ENCODE results near the gene SLC6A20.

Gene SLC6A20

DNA sequence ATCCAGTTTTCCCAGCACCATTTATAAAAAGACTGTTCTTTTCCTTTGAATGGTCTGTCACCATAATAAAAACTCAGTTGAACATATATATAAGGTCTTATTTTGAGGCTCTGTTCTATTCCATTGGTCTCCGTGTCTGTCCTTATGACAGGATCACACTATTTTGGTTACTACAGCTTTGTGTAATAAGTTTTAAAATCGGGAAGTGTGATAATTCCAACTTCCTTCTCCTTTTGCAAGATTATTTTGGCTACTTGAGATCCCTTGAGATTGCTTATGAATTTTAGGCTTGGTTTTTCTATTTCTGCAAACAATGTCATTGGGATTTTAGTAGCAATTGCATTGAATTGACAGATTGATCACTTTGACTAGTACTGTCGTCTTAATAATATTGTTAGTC is 71.4 kb downstream of the SLC6A20 start:
- H3K27ac ChIP-seq = no peak overlapping the region
- H3K4me3 ChIP-seq = no peak overlapping the region
- DNase-seq (ENCODE audit: low spot score) = no peak
- TF ChIP-seq, protein P1, sequence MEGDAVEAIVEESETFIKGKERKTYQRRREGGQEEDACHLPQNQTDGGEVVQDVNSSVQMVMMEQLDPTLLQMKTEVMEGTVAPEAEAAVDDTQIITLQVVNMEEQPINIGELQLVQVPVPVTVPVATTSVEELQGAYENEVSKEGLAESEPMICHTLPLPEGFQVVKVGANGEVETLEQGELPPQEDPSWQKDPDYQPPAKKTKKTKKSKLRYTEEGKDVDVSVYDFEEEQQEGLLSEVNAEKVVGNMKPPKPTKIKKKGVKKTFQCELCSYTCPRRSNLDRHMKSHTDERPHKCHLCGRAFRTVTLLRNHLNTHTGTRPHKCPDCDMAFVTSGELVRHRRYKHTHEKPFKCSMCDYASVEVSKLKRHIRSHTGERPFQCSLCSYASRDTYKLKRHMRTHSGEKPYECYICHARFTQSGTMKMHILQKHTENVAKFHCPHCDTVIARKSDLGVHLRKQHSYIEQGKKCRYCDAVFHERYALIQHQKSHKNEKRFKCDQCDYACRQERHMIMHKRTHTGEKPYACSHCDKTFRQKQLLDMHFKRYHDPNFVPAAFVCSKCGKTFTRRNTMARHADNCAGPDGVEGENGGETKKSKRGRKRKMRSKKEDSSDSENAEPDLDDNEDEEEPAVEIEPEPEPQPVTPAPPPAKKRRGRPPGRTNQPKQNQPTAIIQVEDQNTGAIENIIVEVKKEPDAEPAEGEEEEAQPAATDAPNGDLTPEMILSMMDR (IDR thresholded peaks at IDR 0.05) = no peak

DNA sequence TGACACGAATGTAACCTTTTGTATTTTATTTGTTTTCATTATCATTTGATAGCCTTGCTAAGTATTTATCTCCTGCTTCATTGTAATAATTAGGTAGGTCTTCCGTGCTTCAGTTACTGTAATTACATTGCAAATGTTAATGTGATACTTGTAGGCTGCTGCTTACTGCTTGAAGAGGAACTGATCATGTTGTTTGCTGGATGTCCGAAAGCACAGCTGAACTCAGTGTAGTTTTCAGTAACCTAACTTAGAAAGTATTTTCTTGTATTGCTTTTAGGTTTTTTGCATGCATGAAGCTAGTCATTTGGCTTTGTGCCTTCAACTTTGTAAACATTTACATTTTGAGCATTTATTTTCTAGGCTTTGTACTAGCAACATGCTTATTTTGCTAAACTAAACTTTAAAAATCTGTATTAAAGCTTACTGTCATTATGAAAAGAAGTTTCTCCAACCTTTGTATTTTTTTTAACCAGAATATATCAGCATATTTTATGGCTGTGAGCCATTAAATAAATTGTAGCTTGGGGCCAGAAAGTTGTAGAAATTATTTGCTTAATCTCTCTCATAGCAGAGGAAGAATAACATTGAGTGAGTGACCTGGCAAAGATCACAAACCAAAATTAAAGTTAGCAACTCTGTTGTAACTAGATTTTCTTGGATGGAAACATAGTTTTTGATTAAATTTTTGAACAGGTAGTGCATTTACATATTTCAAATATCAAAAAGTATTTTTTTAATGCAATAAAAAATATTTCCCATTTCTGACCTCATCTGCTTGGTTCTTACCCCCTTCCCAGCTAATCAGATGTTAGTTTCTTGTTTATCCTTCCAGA is 76.5 kb downstream of the SLC6A20 start:
- DNase-seq (ENCODE audit: low spot score) = no peak

DNA sequence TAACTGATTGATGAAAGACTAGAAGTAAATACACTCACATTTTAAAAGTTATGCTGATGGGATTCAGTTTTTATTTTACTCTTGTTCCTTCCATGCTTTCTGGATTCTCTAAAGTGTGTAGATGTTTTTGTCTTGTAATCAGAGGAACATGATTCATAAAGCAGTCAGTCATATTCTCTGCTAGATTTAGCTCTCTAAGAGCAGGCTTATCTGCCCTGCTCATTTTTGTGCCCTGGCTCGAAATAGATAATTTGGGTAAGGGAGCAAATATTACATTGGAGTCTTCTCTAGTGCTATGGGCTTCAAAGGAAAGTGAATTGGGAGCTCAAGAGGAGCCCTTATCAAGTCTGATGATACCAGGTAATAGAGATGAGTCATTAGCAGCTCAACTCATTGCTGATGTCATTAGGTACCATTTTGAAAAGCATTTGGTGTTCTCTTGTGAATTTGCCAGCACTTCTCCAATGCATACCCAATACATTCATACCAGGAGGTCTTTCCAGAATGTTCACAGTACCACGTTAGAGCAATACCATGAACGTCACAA is 79.5 kb downstream of the SLC6A20 start:
- no peak overlapping the region for H3K27ac ChIP-seq
- TF ChIP-seq, protein P1 (IDR thresholded peaks at IDR 0.05) = no peak
- H3K4me3 ChIP-seq = no peak overlapping the region
- no peak for DNase-seq (ENCODE audit: low spot score)

More for the DNA sequence above, 76.5 kb downstream of the SLC6A20 start:
- Histone ChIP-seq H3K4me3 (no peak overlapping the region), H3K27ac (no peak overlapping the region)
- TF ChIP-seq, protein P1 (IDR thresholded peaks at IDR 0.05) = no peak

DNA sequence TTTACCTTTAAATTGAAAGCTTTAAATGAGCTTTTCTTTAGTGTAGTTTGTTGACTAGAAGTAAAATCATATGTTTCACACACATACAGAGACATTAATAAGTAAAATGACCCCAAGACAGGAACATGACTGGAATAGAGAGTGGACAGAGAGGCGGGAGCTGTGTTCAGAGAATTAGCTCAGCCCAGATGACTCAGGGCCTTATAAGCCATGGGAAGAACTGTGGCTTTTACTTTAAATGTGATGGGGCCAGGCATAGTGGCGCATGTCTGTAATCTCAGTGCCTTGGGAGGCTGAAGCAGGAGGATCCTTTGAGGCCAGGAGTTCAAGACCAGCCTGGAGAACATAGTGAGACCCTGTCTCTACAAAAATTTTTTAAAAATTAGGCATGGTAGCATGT is 80.4 kb downstream of the SLC6A20 start:
- DNase-seq (ENCODE audit: low spot score) = no peak
- TF ChIP-seq, protein P1 (IDR thresholded peaks at IDR 0.05) = no peak
- Histone ChIP-seq H3K4me3 (no peak overlapping the region), H3K27ac (no peak overlapping the region)

DNA sequence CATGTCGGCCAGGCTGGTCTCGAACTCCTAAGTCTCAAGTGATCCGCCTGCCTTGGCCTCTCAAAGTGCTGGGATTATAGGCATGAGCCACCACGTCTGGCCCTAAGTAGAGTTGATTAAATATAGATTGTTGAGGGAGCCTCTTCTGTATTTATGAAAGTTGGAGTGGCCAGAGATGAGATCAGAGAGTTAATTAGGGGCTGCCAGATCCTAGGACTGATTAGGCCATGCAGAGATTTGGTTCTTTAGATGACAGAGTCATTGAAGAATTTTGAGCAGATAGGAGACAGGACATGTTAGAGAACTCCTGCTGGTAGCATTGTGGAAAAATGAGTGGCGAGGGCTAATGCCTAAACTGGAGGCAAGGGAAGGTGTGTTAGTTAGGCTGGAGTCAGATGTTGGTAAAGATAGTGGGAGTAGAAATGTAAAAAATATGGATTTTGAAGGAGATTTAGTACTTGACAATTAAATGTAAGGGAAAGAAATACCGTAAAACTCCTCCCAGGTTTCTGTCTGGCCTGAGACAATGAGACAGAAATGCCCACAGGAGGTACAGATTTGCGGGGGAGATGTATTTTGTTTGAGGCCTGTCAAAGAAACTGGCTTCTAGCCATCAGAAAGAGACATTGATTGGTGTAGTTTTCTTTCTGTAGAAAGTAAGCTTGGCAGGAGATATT is 83.8 kb downstream of the SLC6A20 start:
- no peak for DNase-seq (ENCODE audit: low spot score)
- TF ChIP-seq, protein P1 (IDR thresholded peaks at IDR 0.05) = no peak
- Histone ChIP-seq H3K27ac (no peak overlapping the region), H3K4me3 (no peak overlapping the region)

DNA sequence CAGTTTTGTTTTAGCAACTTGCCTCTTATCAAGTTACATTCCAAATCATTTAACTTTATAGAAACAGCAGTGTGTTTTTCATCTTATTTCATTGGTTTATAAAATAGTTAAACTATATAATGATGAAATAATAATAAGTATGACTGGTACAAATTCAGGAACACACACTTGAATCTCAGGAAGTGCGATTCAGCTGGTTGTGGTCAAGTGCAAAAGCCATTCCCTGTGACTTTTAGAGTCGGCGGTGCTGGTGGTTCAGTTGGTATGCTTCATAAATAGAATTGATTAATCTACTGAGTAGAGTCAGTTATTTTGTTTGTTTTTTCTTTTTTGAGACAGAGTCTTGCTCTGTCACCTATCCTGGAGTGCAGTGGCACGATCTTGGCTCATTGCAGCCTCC is 84.4 kb downstream of the SLC6A20 start:
- TF ChIP-seq, protein P1 (IDR thresholded peaks at IDR 0.05) = no peak
- H3K27ac ChIP-seq = no peak overlapping the region
- no peak overlapping the region for H3K4me3 ChIP-seq
- DNase-seq (ENCODE audit: low spot score) = no peak
